ENCODE data around the gene MAGI2.

DNA sequence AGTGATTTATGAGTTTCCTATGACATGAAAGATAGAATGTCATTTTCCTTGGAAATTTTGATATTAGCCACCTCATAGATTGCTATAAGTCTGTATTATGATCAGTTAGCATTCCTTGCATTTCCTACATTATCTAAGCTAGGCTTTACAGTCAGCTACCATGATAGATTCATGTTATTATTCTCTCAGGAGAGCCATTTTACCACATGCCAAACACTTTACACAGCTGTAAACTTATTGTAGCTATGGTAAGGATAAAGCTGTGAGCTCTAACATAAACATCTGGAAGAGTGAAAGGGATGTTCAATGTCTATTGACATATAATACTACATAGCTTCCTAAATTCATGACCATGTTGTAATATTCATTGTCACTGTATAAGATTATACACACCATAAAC, 1046.9 kb downstream of the MAGI2 start:
- TF ChIP-seq EZH2 (IDR thresholded peaks at IDR 0.05; ENCODE audit: borderline replicate concordance, low read length): no peak
- TF ChIP-seq, protein P1, sequence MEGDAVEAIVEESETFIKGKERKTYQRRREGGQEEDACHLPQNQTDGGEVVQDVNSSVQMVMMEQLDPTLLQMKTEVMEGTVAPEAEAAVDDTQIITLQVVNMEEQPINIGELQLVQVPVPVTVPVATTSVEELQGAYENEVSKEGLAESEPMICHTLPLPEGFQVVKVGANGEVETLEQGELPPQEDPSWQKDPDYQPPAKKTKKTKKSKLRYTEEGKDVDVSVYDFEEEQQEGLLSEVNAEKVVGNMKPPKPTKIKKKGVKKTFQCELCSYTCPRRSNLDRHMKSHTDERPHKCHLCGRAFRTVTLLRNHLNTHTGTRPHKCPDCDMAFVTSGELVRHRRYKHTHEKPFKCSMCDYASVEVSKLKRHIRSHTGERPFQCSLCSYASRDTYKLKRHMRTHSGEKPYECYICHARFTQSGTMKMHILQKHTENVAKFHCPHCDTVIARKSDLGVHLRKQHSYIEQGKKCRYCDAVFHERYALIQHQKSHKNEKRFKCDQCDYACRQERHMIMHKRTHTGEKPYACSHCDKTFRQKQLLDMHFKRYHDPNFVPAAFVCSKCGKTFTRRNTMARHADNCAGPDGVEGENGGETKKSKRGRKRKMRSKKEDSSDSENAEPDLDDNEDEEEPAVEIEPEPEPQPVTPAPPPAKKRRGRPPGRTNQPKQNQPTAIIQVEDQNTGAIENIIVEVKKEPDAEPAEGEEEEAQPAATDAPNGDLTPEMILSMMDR (conservative IDR thresholded peaks at IDR 0.05 in 1 of 2, IDR thresholded peaks at IDR 0.05 in 1 of 2; ENCODE audit: extremely low read depth in 1 of 2, insufficient read depth in 1 of 2, low read depth in 1 of 2, low read length in 2 of 2): no peak
